ENCODE data around the gene SAP30.

The SAP30 gene

DNA sequence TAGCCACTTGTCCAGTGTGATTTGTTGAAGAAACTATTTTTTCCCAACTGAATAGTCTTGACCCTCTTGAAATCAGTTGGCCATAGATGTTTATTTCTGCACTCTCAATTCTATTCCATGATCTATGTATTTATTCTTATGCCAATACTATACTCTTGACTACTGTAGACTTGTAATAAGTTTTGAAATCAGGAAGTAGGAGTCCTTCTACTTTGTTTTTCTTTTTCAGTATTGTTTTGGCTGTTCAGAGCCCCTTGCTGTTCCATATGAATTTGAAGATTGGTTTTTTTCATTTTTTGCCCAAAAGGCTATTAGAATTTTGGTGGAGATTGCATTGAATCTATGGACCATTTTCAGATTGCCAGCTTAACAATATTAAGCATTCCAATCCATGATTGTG is 10.2 kb downstream of the SAP30 start:
- H3K4me3 ChIP-seq (replicated peaks; ENCODE audit: low read depth, low read length): no peak overlapping the region
- TF ChIP-seq, protein P1, sequence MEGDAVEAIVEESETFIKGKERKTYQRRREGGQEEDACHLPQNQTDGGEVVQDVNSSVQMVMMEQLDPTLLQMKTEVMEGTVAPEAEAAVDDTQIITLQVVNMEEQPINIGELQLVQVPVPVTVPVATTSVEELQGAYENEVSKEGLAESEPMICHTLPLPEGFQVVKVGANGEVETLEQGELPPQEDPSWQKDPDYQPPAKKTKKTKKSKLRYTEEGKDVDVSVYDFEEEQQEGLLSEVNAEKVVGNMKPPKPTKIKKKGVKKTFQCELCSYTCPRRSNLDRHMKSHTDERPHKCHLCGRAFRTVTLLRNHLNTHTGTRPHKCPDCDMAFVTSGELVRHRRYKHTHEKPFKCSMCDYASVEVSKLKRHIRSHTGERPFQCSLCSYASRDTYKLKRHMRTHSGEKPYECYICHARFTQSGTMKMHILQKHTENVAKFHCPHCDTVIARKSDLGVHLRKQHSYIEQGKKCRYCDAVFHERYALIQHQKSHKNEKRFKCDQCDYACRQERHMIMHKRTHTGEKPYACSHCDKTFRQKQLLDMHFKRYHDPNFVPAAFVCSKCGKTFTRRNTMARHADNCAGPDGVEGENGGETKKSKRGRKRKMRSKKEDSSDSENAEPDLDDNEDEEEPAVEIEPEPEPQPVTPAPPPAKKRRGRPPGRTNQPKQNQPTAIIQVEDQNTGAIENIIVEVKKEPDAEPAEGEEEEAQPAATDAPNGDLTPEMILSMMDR (IDR thresholded peaks at IDR 0.05; ENCODE audit: low read depth, low read length, missing control alignments): no peak
- DNase-seq (ENCODE audit: extremely low read depth, low read depth): no peak

DNA sequence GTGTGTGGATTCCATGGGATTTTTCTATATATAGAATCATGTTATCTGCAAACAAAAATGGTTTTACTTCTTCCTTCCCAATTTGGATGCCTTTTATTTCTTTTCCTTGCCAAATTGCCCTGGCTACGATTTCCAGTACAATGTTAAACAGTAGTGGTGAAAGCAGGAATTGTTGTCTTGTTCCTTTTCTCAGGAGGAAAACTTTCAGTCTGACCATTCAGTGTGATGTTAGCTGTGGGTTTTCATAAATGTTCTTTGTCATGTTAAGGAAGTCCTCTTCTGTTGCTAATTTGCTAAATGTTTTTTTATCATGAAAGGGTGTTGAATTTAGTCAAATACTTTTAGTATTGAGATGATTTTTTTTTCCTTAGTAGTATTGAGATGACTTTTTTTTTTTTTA is 10.9 kb downstream of the SAP30 start:
- TF ChIP-seq, protein P1 (IDR thresholded peaks at IDR 0.05; ENCODE audit: low read depth, low read length, missing control alignments): no peak
- no peak overlapping the region for H3K4me3 ChIP-seq (replicated peaks; ENCODE audit: low read depth, low read length)
- DNase-seq (ENCODE audit: extremely low read depth, low read depth): no peak

DNA sequence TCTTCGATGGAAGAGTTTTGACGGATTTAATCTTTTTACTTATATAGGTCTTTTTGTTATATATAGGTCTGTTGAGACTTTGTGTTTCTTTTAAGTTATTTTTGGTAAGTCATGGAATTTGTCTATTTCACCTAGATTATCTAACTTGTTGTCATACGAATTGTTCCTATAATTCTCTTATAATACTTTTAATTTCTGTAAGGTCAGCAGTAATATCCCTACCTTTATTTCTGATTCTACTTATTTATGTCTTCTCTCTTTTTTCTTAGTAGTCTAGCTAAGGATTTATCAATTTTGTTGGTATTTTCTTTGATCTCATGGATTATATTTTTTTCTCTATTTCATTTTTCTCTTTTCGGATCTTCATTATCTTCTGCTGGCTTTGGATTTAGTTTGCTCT is 11.6 kb downstream of the SAP30 start:
- no peak overlapping the region for H3K4me3 ChIP-seq (replicated peaks; ENCODE audit: low read depth, low read length)
- no peak for DNase-seq (ENCODE audit: extremely low read depth, low read depth)
- TF ChIP-seq, protein P1 (IDR thresholded peaks at IDR 0.05; ENCODE audit: low read depth, low read length, missing control alignments): no peak

DNA sequence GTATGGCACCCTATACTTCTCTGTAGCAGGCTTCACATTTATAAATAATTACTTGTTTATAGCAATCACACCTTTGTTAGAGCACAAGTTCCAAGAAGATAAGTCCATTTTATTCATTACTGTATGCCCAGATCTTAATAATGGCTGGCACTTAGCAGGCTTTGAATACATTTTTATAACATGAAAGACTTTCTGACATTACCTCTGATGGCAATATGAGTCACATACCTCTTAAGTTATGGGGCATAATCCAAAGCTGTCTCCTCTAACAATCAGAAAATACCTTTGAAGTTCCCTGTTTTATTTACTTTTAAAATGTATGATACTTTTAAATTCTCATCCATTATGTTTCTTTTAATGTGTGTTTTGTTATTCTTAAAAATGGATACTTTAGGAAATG is 16.0 kb downstream of the SAP30 start:
- no peak for DNase-seq (ENCODE audit: extremely low read depth, low read depth)
- TF ChIP-seq, protein P1 (IDR thresholded peaks at IDR 0.05; ENCODE audit: low read depth, low read length, missing control alignments): no peak
- H3K4me3 ChIP-seq (replicated peaks; ENCODE audit: low read depth, low read length): no peak overlapping the region

DNA sequence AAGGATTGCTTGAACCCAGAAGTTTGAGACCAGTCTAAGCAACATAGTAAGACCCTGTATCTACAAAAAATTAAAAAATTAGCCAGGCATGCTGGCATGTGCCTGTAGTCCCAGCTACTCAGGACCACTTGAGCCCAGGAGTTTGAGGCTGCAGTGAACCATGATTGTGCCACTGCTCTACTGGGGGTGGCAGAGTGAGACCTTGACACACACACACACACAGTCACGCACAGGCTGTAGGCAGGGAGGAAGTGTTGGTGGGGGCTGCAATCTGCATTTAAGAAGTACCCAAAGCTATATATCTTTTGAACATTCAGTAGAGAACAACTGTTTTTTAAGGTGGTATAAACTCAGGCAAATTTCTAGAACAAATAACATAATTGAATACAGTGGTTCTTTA is 20.9 kb downstream of the SAP30 start:
- TF ChIP-seq, protein P1 (IDR thresholded peaks at IDR 0.05; ENCODE audit: low read depth, low read length, missing control alignments): no peak

DNA sequence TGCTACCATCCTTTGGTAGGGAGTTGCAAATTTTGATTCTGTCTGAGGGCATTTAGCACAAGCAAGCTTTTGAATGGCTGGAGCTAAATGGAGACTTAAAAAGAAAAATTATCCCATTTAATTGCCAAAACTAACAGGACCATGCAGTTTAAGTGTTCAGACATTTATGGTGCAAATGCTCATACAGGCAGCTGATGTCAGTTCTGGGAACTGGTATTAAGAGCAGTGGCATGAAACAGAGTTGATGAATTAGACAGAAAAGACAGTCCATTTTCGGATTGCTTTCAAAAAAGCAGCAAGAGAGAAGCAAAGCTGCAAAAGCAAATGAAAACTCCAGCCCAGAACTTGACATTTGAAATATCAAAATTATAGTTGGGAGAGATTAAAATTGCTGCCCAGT is 26.9 kb downstream of the SAP30 start:
- DNase-seq (ENCODE audit: extremely low read depth, low read depth): no peak
- H3K4me3 ChIP-seq (replicated peaks; ENCODE audit: low read depth, low read length): no peak overlapping the region
- TF ChIP-seq, protein P1 (IDR thresholded peaks at IDR 0.05; ENCODE audit: low read depth, low read length, missing control alignments): no peak

More for the DNA sequence above, 20.9 kb downstream of the SAP30 start:
- no peak overlapping the region for H3K4me3 ChIP-seq (replicated peaks; ENCODE audit: low read depth, low read length)
- DNase-seq (ENCODE audit: extremely low read depth, low read depth): no peak

DNA sequence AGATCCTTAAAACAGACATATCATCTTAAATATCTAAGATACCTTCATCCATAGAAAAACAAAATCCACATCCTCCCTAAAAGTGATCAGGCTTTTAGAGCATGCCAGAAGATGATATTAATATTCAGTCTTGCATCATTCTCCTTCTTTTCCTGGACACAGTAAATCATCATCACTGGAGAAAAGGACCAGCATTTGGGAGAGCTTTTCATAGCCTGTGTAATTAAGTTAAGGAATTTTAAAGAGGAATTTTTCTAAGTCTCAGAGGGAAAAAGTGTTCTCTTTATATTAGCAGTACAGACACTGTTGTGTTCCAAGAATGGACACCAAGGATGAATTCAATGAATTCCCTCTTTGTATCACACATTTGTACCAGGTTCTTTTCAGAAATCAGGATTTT is 27.5 kb downstream of the SAP30 start:
- DNase-seq (ENCODE audit: extremely low read depth, low read depth): no peak
- TF ChIP-seq, protein P1 (IDR thresholded peaks at IDR 0.05; ENCODE audit: low read depth, low read length, missing control alignments): no peak
- no peak overlapping the region for H3K4me3 ChIP-seq (replicated peaks; ENCODE audit: low read depth, low read length)
